CD4-positive, alpha-beta T cell (primary cell): ENCODE measurements around the gene BEND7. TPM values are rescaled to one million over a fixed set of nuclear protein-coding genes. Genes with fewer than 3 reads are reported as not detected.
A peak's percentile ranks its signal among the peaks of the same experiment; 100 is the strongest.

Source experiments
- ATAC-seq: fragments of 200-7000 bp; cut with Tn5 transposase; one replicate; pipeline ENCODE4 v1.10.0; 2022; ENCODE audit warnings: mild to moderate bottlenecking; ENCODE audit not compliant: poor library complexity
- CTCF ChIA-PET: fragments of 350-600 bp; sonication (Branson Sonifier 250); formaldehyde crosslinking; loops from one replicate; lab custom pipeline; 2021; ENCODE audit warnings: antibody characterized with exemption, inconsistent platforms; lab: Charles Lee
- POLR2A ChIA-PET: fragments of 350-600 bp; sonication (Branson Sonifier 250); formaldehyde crosslinking; loops from one replicate; lab custom pipeline; 2021; ENCODE audit warnings: antibody characterized with exemption, inconsistent platforms; lab: Charles Lee
- DNase-seq, 14 experiments: peaks; one replicate each; pipeline ENCODE4 v3.0.0-alpha.2; 2013 to 2020; ENCODE audit warnings: mixed read lengths in 2 of 14
- H3K27ac ChIP-seq, 2 donors: one replicate each; pipeline versions ENCODE4 v1.5.1 to v1.7.0; 2013; ENCODE audit warnings: low read length in 2 of 2, low read depth in 1 of 2, mild to moderate bottlenecking in 1 of 2
- H3K27me3 ChIP-seq, 2 experiments: 1 replicate in 1 of 2; 2 replicates in 1 of 2; pipeline versions ENCODE4 v1.6.1 to v1.7.0; 2013; ENCODE audit warnings: low read length in 2 of 2, control low read depth in 1 of 2, mild to moderate bottlenecking in 1 of 2, moderate library complexity in 1 of 2; ENCODE audit not compliant: insufficient read depth in 2 of 2, control insufficient read depth in 1 of 2
- H3K36me3 ChIP-seq: one replicate; pipeline ENCODE4 v1.6.1; 2013; ENCODE audit warnings: low read length, control low read depth; ENCODE audit not compliant: insufficient read depth
- H3K4me1 ChIP-seq: one replicate; pipeline ENCODE4 v1.6.1; 2013; ENCODE audit warnings: low read length, control low read depth; ENCODE audit not compliant: insufficient read depth
- H3K4me3 ChIP-seq: one replicate; pipeline ENCODE4 v1.5.1; 2013; ENCODE audit warnings: mild to moderate bottlenecking, low read length, moderate library complexity
- H3K9me3 ChIP-seq, 2 experiments: 1 replicate in 1 of 2; 2 replicates in 1 of 2; pipeline versions ENCODE4 v1.6.1 to v1.7.0; 2013; ENCODE audit warnings: low read length in 2 of 2, mild to moderate bottlenecking in 2 of 2, control low read depth in 1 of 2, moderate library complexity in 1 of 2; ENCODE audit not compliant: control insufficient read depth in 1 of 2, insufficient read depth in 1 of 2
- H3K27ac Mint-ChIP-seq: one replicate; pipeline ENCODE4 v1.8.0; 2020; ENCODE audit warnings: mixed read lengths
- H3K27me3 Mint-ChIP-seq: one replicate; pipeline ENCODE4 v1.8.0; 2021; ENCODE audit warnings: mixed read lengths
- H3K36me3 Mint-ChIP-seq: one replicate; pipeline ENCODE4 v1.8.0; 2021; ENCODE audit warnings: low read depth, mixed read lengths
- H3K4me1 Mint-ChIP-seq: one replicate; pipeline ENCODE4 v1.8.0; 2021; ENCODE audit warnings: low read depth, mixed read lengths
- H3K4me3 Mint-ChIP-seq: one replicate; pipeline ENCODE4 v1.8.0; 2020; ENCODE audit warnings: mild to moderate bottlenecking, mixed read lengths
- H3K9me3 Mint-ChIP-seq: one replicate; pipeline ENCODE4 v1.8.0; 2020; ENCODE audit warnings: mixed read lengths
- CTCF ChIP-seq: fragments of 200-600 bp; IDR thresholded peaks from one replicate; pipeline ENCODE4 v1.8.0; 2022; ENCODE audit warnings: antibody characterized with exemption, mild to moderate bottlenecking
- intact Hi-C, 2 experiments: fragments of 100-400 bp; cut with DNase I in 1 of 2; cut with micrococcal nuclease in 1 of 2; formaldehyde crosslinking; loops; one replicate each; pipeline versions ENCODE4 v1.15.1 to v1.9.0; 2023 to 2025; cut with DNase I, micrococcal nuclease
- total RNA-seq, 174 experiments: library from RNA in 2 of 174; stranded (reverse) in 2 of 174; gene quantifications; one replicate each; pipeline ENCODE4 v1.2.3 and lab custom pipeline; 2021 to 2026

The BEND7 gene
- total RNA-seq, 2 experiments from 2014 or later: not detected

- ChIA-PET POLR2A (no interaction called here), CTCF (no interaction called here)
- DNase-seq (no peak), ATAC-seq (no peak)
- no peak overlapping the region for H3K4me3 Mint-ChIP-seq
- peaks cover 0 to 5% of the 10 kb centered on the region in 2 experiments for H3K9me3 ChIP-seq
- H3K27me3 ChIP-seq: peaks cover 0 to 9% of the 10 kb centered on the region in 2 experiments
- no peak overlapping the region for H3K4me3 ChIP-seq
- H3K4me1 ChIP-seq: no peaks in the 10 kb centered on the region
- H3K27ac ChIP-seq: no peak overlapping the region
- peaks cover 50% of the 10 kb centered on the region for H3K27me3 Mint-ChIP-seq
- no peak overlapping the region for H3K27ac Mint-ChIP-seq
- no peak for TF ChIP-seq CTCF
- peaks cover 6% of the 10 kb centered on the region for H3K4me1 Mint-ChIP-seq
- intact Hi-C loops: no loop called here
- no peaks in the 10 kb centered on the region for H3K36me3 ChIP-seq
- H3K36me3 Mint-ChIP-seq: no peaks in the 10 kb centered on the region
- H3K9me3 Mint-ChIP-seq: peaks cover 5% of the 10 kb centered on the region
Observed at GRCh38 chr10:13458687-13459012, 70.2 kb downstream of the BEND7 start.

GRCh38 chr10:13457958-13458686 is 70.7 kb downstream of the BEND7 start:
- Mint-ChIP-seq H3K9me3 (peaks cover 5% of the 10 kb centered on the region), H3K4me1 (peaks cover 7% of the 10 kb centered on the region)

GRCh38 chr10:13453896-13454295 is 74.9 kb downstream of the BEND7 start:
- H3K27me3 ChIP-seq: peaks cover 3 to 10% of the 10 kb centered on the region in 2 experiments
- Mint-ChIP-seq H3K27ac (no peak overlapping the region), H3K27me3 (peaks cover 51% of the 10 kb centered on the region), H3K9me3 (no peaks in the 10 kb centered on the region), H3K36me3 (no peaks in the 10 kb centered on the region), H3K4me3 (no peak overlapping the region), H3K4me1 (peaks cover 7% of the 10 kb centered on the region)
- TF ChIP-seq CTCF: no peak
- ATAC-seq (peak; percentile 97), DNase-seq (peak in 7 of 14 experiments; percentile 7 to 64 (median 25))
- H3K36me3 ChIP-seq: no peaks in the 10 kb centered on the region
- intact Hi-C loops: no loop called here
- no peak overlapping the region for H3K4me3 ChIP-seq
- no peaks in the 10 kb centered on the region for H3K4me1 ChIP-seq
- POLR2A ChIA-PET: no interaction called here
- CTCF ChIA-PET: interaction anchor here (1.2 kb wide), 1 partner anchor 13 kb away, joined by 5 read pairs; no protein-coding TSS in a partner anchor
- no peak overlapping the region for H3K27ac ChIP-seq
- H3K9me3 ChIP-seq: no peaks in the 10 kb centered on the region

More at GRCh38 chr10:13457958-13458686, 70.7 kb downstream of the BEND7 start:
- H3K27ac Mint-ChIP-seq: no peak overlapping the region
- H3K27ac ChIP-seq: no peak overlapping the region
- H3K9me3 ChIP-seq: peaks cover 0 to 5% of the 10 kb centered on the region in 2 experiments
- H3K36me3 ChIP-seq: no peaks in the 10 kb centered on the region
- no peak for TF ChIP-seq CTCF
- intact Hi-C loops: no loop called here
- ATAC-seq: no peak
- ChIA-PET POLR2A (no interaction called here), CTCF (no interaction called here)
- peaks cover 48% of the 10 kb centered on the region for H3K27me3 Mint-ChIP-seq
- no peaks in the 10 kb centered on the region for H3K36me3 Mint-ChIP-seq
- no peaks in the 10 kb centered on the region for H3K4me1 ChIP-seq
- no peak overlapping the region for H3K4me3 ChIP-seq
- peaks cover 0 to 11% of the 10 kb centered on the region in 2 experiments for H3K27me3 ChIP-seq
- DNase-seq: no peak
- no peak overlapping the region for H3K4me3 Mint-ChIP-seq
